ENCODE results near the gene WDR4. TPM values are rescaled to one million over a fixed set of nuclear protein-coding genes. Genes with fewer than 3 reads are reported as not detected.

Gene WDR4
- total RNA-seq, 3 donors from 2014 or later, result 6.2 to 16.4 (median 12.7) TPM

DNA sequence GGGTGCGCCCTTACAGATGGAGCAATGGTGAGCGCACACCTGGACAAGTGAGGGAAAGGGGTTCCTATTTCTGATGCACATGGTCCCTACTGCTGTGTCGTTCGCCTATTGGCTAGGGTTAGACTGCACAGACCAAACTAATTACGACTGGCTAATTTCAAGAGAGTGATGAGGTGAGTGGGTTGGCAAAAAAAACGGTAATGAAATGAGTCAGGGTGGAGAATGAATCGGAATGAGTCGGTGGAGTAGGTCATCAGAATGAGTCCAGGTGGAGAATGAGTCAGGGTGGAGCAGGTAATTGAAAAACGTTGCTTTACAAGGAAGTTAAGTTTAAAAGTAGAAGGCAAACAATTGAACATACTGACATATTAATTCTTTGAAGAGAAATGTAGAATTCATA is 79.8 kb downstream of the WDR4 start:
- Histone ChIP-seq H3K4me3 (no peak overlapping the region), H3K36me3 (no peaks in the 10 kb centered on the region), H3K9me3 (no peaks in the 10 kb centered on the region), H3K27ac (no peak overlapping the region), H3K4me1 (no peaks in the 10 kb centered on the region), H3K27me3 (no peaks in the 10 kb centered on the region)
- no peak for DNase-seq (ENCODE audit: low spot score in 2 of 2)
- intact Hi-C loops (cut with DNase I; ENCODE audit: low total_unique reads), result loop anchor here (5.0 kb wide), 1 partner anchor 747 kb away; no protein-coding TSS in a partner anchor
- TF ChIP-seq POLR2A (IDR thresholded peaks at IDR 0.05) (no peak), CTCF (IDR thresholded peaks at IDR 0.05) (no peak), POLR2AphosphoS5 (IDR thresholded peaks at IDR 0.05) (no peak)

Other genes with a start within 250 kb of the WDR4 start
- gene PDE9A, start 225.9 kb downstream of the WDR4 start, total RNA-seq, result 10 to 100 TPM in 2 of 3 donors, 1 to 10 TPM in 1; 3.0 to 14.7 (median 10.5) TPM
- 10 to 100 TPM; 49.9 to 62.9 (median 51.1) TPM for gene NDUFV3, start 13.8 kb upstream of the WDR4 start, total RNA-seq
- not detected for gene ERVH48-1, start 46.1 kb upstream of the WDR4 start, total RNA-seq
- gene PKNOX1, start 95.0 kb upstream of the WDR4 start, total RNA-seq, result 10 to 100 TPM; 11.7 to 16.4 (median 14.4) TPM
- 10 to 100 TPM in 1 of 3 donors, 1 to 10 TPM in 2; 5.4 to 27.2 (median 6.9) TPM for gene CBS, start 196.3 kb upstream of the WDR4 start, total RNA-seq
- 10 to 100 TPM; 43.0 to 66.9 (median 43.6) TPM for gene U2AF1, start 228.0 kb upstream of the WDR4 start, total RNA-seq